ENCODE data around the gene MFGE8. TPM values are rescaled to one million over a fixed set of nuclear protein-coding genes. Genes with fewer than 3 reads are reported as not detected.

The MFGE8 gene
- total RNA-seq, 4 donors from 2014 or later: 496 to 734 (median 508) TPM

- H3K27me3 ChIP-seq: peaks cover 5% of the 10 kb centered on the region
- WGBS, 2 donors (ENCODE audit: low coverage in 1 of 2): 52 to 53% methylated on average over 3 to 4 of the region's 4 CpGs
- no peak overlapping the region for H3K27ac ChIP-seq
- TF ChIP-seq CTCF (IDR thresholded peaks at IDR 0.05) (no peak), POLR2AphosphoS5 (IDR thresholded peaks at IDR 0.05) (no peak), POLR2A (IDR thresholded peaks at IDR 0.05) (no peak)
- ATAC-seq: no peak
- H3K4me1 ChIP-seq: no peaks in the 10 kb centered on the region
- no peak overlapping the region for H3K4me3 ChIP-seq
- no peaks in the 10 kb centered on the region for H3K9me3 ChIP-seq
- no peaks in the 10 kb centered on the region for H3K36me3 ChIP-seq
Observed at GRCh38 chr15:88864861-88865497, 48.2 kb downstream of the MFGE8 start.

- H3K9me3 ChIP-seq: no peaks in the 10 kb centered on the region
- H3K4me3 ChIP-seq: no peak overlapping the region
- ATAC-seq: no peak
- TF ChIP-seq POLR2A (IDR thresholded peaks at IDR 0.05) (no peak), EP300 (IDR thresholded peaks at IDR 0.05) (no peak), POLR2AphosphoS5 (IDR thresholded peaks at IDR 0.05) (no peak)
- no peaks in the 10 kb centered on the region for H3K4me1 ChIP-seq
- 78% methylated on average over 1 of the region's 1 CpG; no CpG with 5 or more reads in 1 of the 2 donors for WGBS, 2 donors (ENCODE audit: low coverage in 1 of 2)
- no peak overlapping the region for H3K27ac ChIP-seq
- peaks cover 10% of the 10 kb centered on the region for H3K27me3 ChIP-seq
- no peaks in the 10 kb centered on the region for H3K36me3 ChIP-seq
Observed at GRCh38 chr15:88863412-88863811, 49.8 kb downstream of the MFGE8 start.

- Histone ChIP-seq H3K9me3 (no peaks in the 10 kb centered on the region), H3K4me1 (no peaks in the 10 kb centered on the region), H3K27me3 (peaks cover 25% of the 10 kb centered on the region), H3K27ac (no peak overlapping the region), H3K4me3 (no peak overlapping the region), H3K36me3 (no peaks in the 10 kb centered on the region)
- no peak for ATAC-seq
- TF ChIP-seq POLR2AphosphoS5 (IDR thresholded peaks at IDR 0.05): no peak
- no peak for TF ChIP-seq CTCF (IDR thresholded peaks at IDR 0.05)
- no peak for TF ChIP-seq POLR2A (IDR thresholded peaks at IDR 0.05)
- no peak for TF ChIP-seq EP300 (IDR thresholded peaks at IDR 0.05)
- no CpG with 5 or more reads among the region's 7 CpGs for WGBS, 2 donors (ENCODE audit: low coverage in 1 of 2)
Observed at GRCh38 chr15:88860212-88860611, 53.0 kb downstream of the MFGE8 start.

- no peaks in the 10 kb centered on the region for H3K9me3 ChIP-seq
- H3K4me1 ChIP-seq: no peaks in the 10 kb centered on the region
- ATAC-seq: no peak
- H3K27me3 ChIP-seq: peaks cover 32% of the 10 kb centered on the region
- no peaks in the 10 kb centered on the region for H3K36me3 ChIP-seq
- H3K4me3 ChIP-seq: no peak overlapping the region
- no peak for TF ChIP-seq POLR2AphosphoS5 (IDR thresholded peaks at IDR 0.05)
- H3K27ac ChIP-seq: no peak overlapping the region
- 17 to 31% methylated on average over 4 to 7 of the region's 7 CpGs for WGBS, 2 donors (ENCODE audit: low coverage in 1 of 2)
Observed at GRCh38 chr15:88859550-88859949, 53.6 kb downstream of the MFGE8 start.

- Histone ChIP-seq H3K27me3 (peaks cover 38% of the 10 kb centered on the region), H3K27ac (no peak overlapping the region), H3K4me1 (no peaks in the 10 kb centered on the region), H3K36me3 (no peaks in the 10 kb centered on the region), H3K4me3 (no peak overlapping the region), H3K9me3 (no peaks in the 10 kb centered on the region)
- no peak for ATAC-seq
- no peak for TF ChIP-seq POLR2AphosphoS5 (IDR thresholded peaks at IDR 0.05)
- TF ChIP-seq EP300 (IDR thresholded peaks at IDR 0.05): no peak
- TF ChIP-seq POLR2A (IDR thresholded peaks at IDR 0.05): no peak
- TF ChIP-seq CTCF (IDR thresholded peaks at IDR 0.05): no peak
- WGBS, 2 donors (ENCODE audit: low coverage in 1 of 2): 80% methylated on average over 2 of the region's 11 CpGs; no CpG with 5 or more reads in 1 of the 2 donors
Observed at GRCh38 chr15:88858934-88859333, 54.2 kb downstream of the MFGE8 start.

GRCh38 chr15:88852476-88852875, 60.7 kb downstream of the MFGE8 start:
- Histone ChIP-seq H3K36me3 (no peaks in the 10 kb centered on the region), H3K27ac (no peak overlapping the region), H3K4me3 (no peak overlapping the region), H3K27me3 (peaks cover 53% of the 10 kb centered on the region), H3K4me1 (no peaks in the 10 kb centered on the region), H3K9me3 (no peaks in the 10 kb centered on the region)
- TF ChIP-seq EP300 (IDR thresholded peaks at IDR 0.05) (no peak), POLR2A (IDR thresholded peaks at IDR 0.05) (no peak), CTCF (IDR thresholded peaks at IDR 0.05) (no peak)
- no peak for ATAC-seq
